H9 (cell line): ENCODE data around the gene BLMH. TPM values are rescaled to one million over a fixed set of nuclear protein-coding genes. Genes with fewer than 3 reads are reported as not detected.

Experiments used
- DNase-seq: peaks from one replicate; pipeline ENCODE4 v3.0.0-alpha.2; 2017
- H2AFZ ChIP-seq: one replicate; pipeline ENCODE4 v1.6.1; 2013; ENCODE audit warnings: mild to moderate bottlenecking, low read length, control low read depth, moderate library complexity
- H2AK5ac ChIP-seq: 2 replicates; pipeline ENCODE4 v1.6.1; 2013; ENCODE audit warnings: low read length, control low read depth, mixed read lengths; ENCODE audit not compliant: insufficient read length
- H2BK120ac ChIP-seq: one replicate; pipeline ENCODE4 v1.6.1; 2013; ENCODE audit warnings: low read depth, mild to moderate bottlenecking, low read length, control low read depth, inconsistent platforms; ENCODE audit not compliant: poor library complexity, severe bottlenecking
- H2BK12ac ChIP-seq: 2 replicates; pipeline ENCODE4 v1.6.1; 2013; ENCODE audit warnings: low read length, control low read depth, mixed read lengths, low read depth; ENCODE audit not compliant: insufficient read length
- H2BK15ac ChIP-seq: 2 replicates; pipeline ENCODE4 v1.6.1; 2013; ENCODE audit warnings: low read depth, low read length, control low read depth
- H2BK20ac ChIP-seq: one replicate; pipeline ENCODE4 v1.6.1; 2013; ENCODE audit warnings: low read depth, mild to moderate bottlenecking, low read length, control low read depth, inconsistent platforms; ENCODE audit not compliant: poor library complexity, severe bottlenecking
- H2BK5ac ChIP-seq: 2 replicates; pipeline ENCODE4 v1.6.1; 2013; ENCODE audit warnings: low read length, control low read depth, mixed read lengths; ENCODE audit not compliant: insufficient read length
- H3K14ac ChIP-seq: 2 replicates; pipeline ENCODE4 v1.6.1; 2013; ENCODE audit warnings: low read length, control low read depth; ENCODE audit not compliant: insufficient read depth
- H3K18ac ChIP-seq: 2 replicates; pipeline ENCODE4 v1.6.1; 2013; ENCODE audit warnings: low read depth, mild to moderate bottlenecking, mixed read lengths, low read length, control low read depth; ENCODE audit not compliant: insufficient read length
- H3K23ac ChIP-seq: 2 replicates; pipeline ENCODE4 v1.6.1; 2013; ENCODE audit warnings: low read length, control low read depth, mixed read lengths, low read depth; ENCODE audit not compliant: insufficient read length
- H3K23me2 ChIP-seq: 2 replicates; pipeline ENCODE4 v1.6.1; 2013; ENCODE audit warnings: low read depth, mild to moderate bottlenecking, mixed read lengths, low read length, control low read depth; ENCODE audit not compliant: insufficient read length, poor library complexity, severe bottlenecking
- H3K27ac ChIP-seq: 2 replicates; pipeline ENCODE4 v1.5.1; 2013; ENCODE audit warnings: low read length, control low read depth, mixed read lengths, low read depth; ENCODE audit not compliant: insufficient read length
- H3K27me3 ChIP-seq: 2 replicates; pipeline ENCODE4 v1.6.1; 2013; ENCODE audit warnings: low read length, control low read depth, inconsistent platforms; ENCODE audit not compliant: insufficient read depth
- H3K4ac ChIP-seq: 2 replicates; pipeline ENCODE4 v1.6.1; 2013; ENCODE audit warnings: low read depth, mild to moderate bottlenecking, control low read depth, inconsistent platforms, low read length, moderate library complexity
- H3K4me1 ChIP-seq: 2 replicates; pipeline ENCODE4 v1.6.1; 2013; ENCODE audit warnings: low read length, control low read depth, inconsistent platforms; ENCODE audit not compliant: insufficient read depth
- H3K4me2 ChIP-seq: 2 replicates; pipeline ENCODE4 v1.6.1; 2013; ENCODE audit warnings: low read length, control low read depth, mixed read lengths; ENCODE audit not compliant: insufficient read length, insufficient read depth
- H3K56ac ChIP-seq: 2 replicates; pipeline ENCODE4 v1.6.1; 2013; ENCODE audit warnings: low read depth, mild to moderate bottlenecking, mixed read lengths, low read length, control low read depth; ENCODE audit not compliant: insufficient read length
- H3K79me1 ChIP-seq: 2 replicates; pipeline ENCODE4 v1.6.1; 2013; ENCODE audit warnings: low read depth, mild to moderate bottlenecking, moderate library complexity, low read length, control low read depth, inconsistent platforms; ENCODE audit not compliant: insufficient read depth, poor library complexity, severe bottlenecking
- H3K79me2 ChIP-seq: 2 replicates; pipeline ENCODE4 v1.6.1; 2013; ENCODE audit warnings: low read length, control low read depth, inconsistent platforms; ENCODE audit not compliant: insufficient read depth
- H3K9ac ChIP-seq: 2 replicates; pipeline ENCODE4 v1.6.1; 2013; ENCODE audit warnings: low read length, control low read depth, mixed read lengths; ENCODE audit not compliant: insufficient read length; ENCODE audit errors: extremely low read depth
- H3K9me3 ChIP-seq: one replicate; pipeline ENCODE4 v1.6.1; 2013; ENCODE audit warnings: low read depth, low read length, inconsistent platforms; ENCODE audit not compliant: control insufficient read depth
- H3T11ph ChIP-seq: one replicate; pipeline ENCODE4 v1.6.1; 2013; ENCODE audit warnings: mild to moderate bottlenecking, low read length, control low read depth, inconsistent platforms
- H4K20me1 ChIP-seq: one replicate; pipeline ENCODE4 v1.6.1; 2013; ENCODE audit not compliant: control insufficient read depth, insufficient read length, insufficient read depth
- H4K5ac ChIP-seq: 2 replicates; pipeline ENCODE4 v1.6.1; 2013; ENCODE audit warnings: low read depth, mild to moderate bottlenecking, mixed read lengths, low read length, control low read depth; ENCODE audit not compliant: insufficient read length
- H4K8ac ChIP-seq: replicated peaks from 2 replicates; pipeline ENCODE4 v1.6.1; 2013; ENCODE audit warnings: low read length, control low read depth, mixed read lengths, low read depth; ENCODE audit not compliant: insufficient read length
- H4K91ac ChIP-seq: 2 replicates; pipeline ENCODE4 v1.6.1; 2013; ENCODE audit warnings: low read depth, mild to moderate bottlenecking, moderate library complexity, mixed read lengths, low read length, control low read depth; ENCODE audit not compliant: insufficient read length
- H3K27ac Mint-ChIP-seq, 3 experiments: 2 replicates in 2 of 3; 3 replicates in 1 of 3; pipeline ENCODE4 v1.8.0; 2020 to 2021; ENCODE audit warnings: mixed read lengths in 3 of 3, mild to moderate bottlenecking in 1 of 3, moderate library complexity in 1 of 3
- H3K27me3 Mint-ChIP-seq: 2 replicates; pipeline ENCODE4 v1.8.0; 2021; ENCODE audit warnings: low read depth, mild to moderate bottlenecking, moderate library complexity, mixed read lengths
- H3K36me3 Mint-ChIP-seq, 3 experiments: 2 replicates in 2 of 3; 3 replicates in 1 of 3; pipeline ENCODE4 v1.8.0; 2020 to 2021; ENCODE audit warnings: low read depth in 3 of 3, mixed read lengths in 3 of 3; ENCODE audit not compliant: insufficient read depth in 1 of 3
- H3K4me1 Mint-ChIP-seq, 2 experiments: 2 replicates each; pipeline ENCODE4 v1.8.0; 2020; ENCODE audit warnings: mixed read lengths in 2 of 2
- H3K4me3 Mint-ChIP-seq, 2 experiments: 2 replicates in 1 of 2; 3 replicates in 1 of 2; pipeline ENCODE4 v1.8.0; 2020 to 2021; ENCODE audit warnings: mild to moderate bottlenecking in 2 of 2, mixed read lengths in 2 of 2, moderate library complexity in 1 of 2
- H3K9me3 Mint-ChIP-seq, 2 experiments: 2 replicates in 1 of 2; 3 replicates in 1 of 2; pipeline ENCODE4 v1.8.0; 2020; ENCODE audit warnings: mild to moderate bottlenecking in 2 of 2, mixed read lengths in 2 of 2, moderate library complexity in 1 of 2
- WGBS: extraction: QIAGEN DNeasy Blood & Tissue Kit; methylation state at CpG from one replicate; pipeline ENCODE4 v1.1.7; 2013; ENCODE audit warnings: missing lambda C conversion rate, low lambda C conversion rate, mixed read lengths; ENCODE audit not compliant: insufficient read length; ENCODE audit errors: extremely low coverage; 5-methylcytosine and 5-hydroxymethylcytosine counted together
- total RNA-seq: library from RNA; stranded (reverse); gene quantifications from 2 replicates; pipeline ENCODE4 v1.2.1, GENCODE V29; 2021
- TF ChIP-seq, protein P1 (sequence below): fragments of 200-600 bp; sonication (generic); conservative IDR thresholded peaks from 3 replicates; pipeline ENCODE4 v1.8.0; 2021; ENCODE audit warnings: antibody characterized with exemption, mild to moderate bottlenecking

The BLMH gene
- total RNA-seq, 1 experiment from 2014 or later: 74.7 TPM

- no peak overlapping the region for H2BK120ac ChIP-seq
- H3K4me1 Mint-ChIP-seq: peaks cover 16 to 26% of the 10 kb centered on the region in 2 experiments
- H3K4ac ChIP-seq: no peak overlapping the region
- no peak overlapping the region for H3K56ac ChIP-seq
- peaks cover under 1% of the 10 kb centered on the region for H3K27me3 Mint-ChIP-seq
- H4K8ac ChIP-seq: no peak overlapping the region
- H3K9me3 ChIP-seq: no peaks in the 10 kb centered on the region
- H3K23me2 ChIP-seq: peaks cover 4% of the 10 kb centered on the region
- H3K79me1 ChIP-seq: no peaks in the 10 kb centered on the region
- H2BK15ac ChIP-seq: no peak overlapping the region
- H3K9ac ChIP-seq: no peak overlapping the region
- H4K5ac ChIP-seq: no peak overlapping the region
- H3K4me2 ChIP-seq: no peak overlapping the region
- no peak overlapping the region for H2BK20ac ChIP-seq
- WGBS: no CpG with 5 or more reads among the region's 5 CpGs
- no peak overlapping the region for H3T11ph ChIP-seq
- no peak overlapping the region for H2BK5ac ChIP-seq
- no peak overlapping the region for H4K91ac ChIP-seq
- H2AK5ac ChIP-seq: no peak overlapping the region
- H3K23ac ChIP-seq: no peak overlapping the region
- no peak overlapping the region for H2BK12ac ChIP-seq
- no peaks in the 10 kb centered on the region for H3K4me1 ChIP-seq
- H2AFZ ChIP-seq: no peak overlapping the region
- no peaks in the 10 kb centered on the region; a peak in 2 of 7 replicates for H3K36me3 Mint-ChIP-seq
- H3K18ac ChIP-seq: no peak overlapping the region
- H4K20me1 ChIP-seq: no peaks in the 10 kb centered on the region
- TF ChIP-seq, protein P1, sequence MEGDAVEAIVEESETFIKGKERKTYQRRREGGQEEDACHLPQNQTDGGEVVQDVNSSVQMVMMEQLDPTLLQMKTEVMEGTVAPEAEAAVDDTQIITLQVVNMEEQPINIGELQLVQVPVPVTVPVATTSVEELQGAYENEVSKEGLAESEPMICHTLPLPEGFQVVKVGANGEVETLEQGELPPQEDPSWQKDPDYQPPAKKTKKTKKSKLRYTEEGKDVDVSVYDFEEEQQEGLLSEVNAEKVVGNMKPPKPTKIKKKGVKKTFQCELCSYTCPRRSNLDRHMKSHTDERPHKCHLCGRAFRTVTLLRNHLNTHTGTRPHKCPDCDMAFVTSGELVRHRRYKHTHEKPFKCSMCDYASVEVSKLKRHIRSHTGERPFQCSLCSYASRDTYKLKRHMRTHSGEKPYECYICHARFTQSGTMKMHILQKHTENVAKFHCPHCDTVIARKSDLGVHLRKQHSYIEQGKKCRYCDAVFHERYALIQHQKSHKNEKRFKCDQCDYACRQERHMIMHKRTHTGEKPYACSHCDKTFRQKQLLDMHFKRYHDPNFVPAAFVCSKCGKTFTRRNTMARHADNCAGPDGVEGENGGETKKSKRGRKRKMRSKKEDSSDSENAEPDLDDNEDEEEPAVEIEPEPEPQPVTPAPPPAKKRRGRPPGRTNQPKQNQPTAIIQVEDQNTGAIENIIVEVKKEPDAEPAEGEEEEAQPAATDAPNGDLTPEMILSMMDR: no peak
- H3K4me3 Mint-ChIP-seq: no peak overlapping the region
- no peak overlapping the region for H3K27ac Mint-ChIP-seq
- H3K79me2 ChIP-seq: no peaks in the 10 kb centered on the region
- H3K27me3 ChIP-seq: no peaks in the 10 kb centered on the region
- no peak for DNase-seq
- H3K9me3 Mint-ChIP-seq: no peaks in the 10 kb centered on the region; a peak in 1 of 5 replicates
- no peak overlapping the region; the same call in 1 of the 2 replicates for H3K14ac ChIP-seq
- H3K27ac ChIP-seq: no peak overlapping the region
These were observed 71.3 kb downstream of the BLMH start for GRCh38 chr17:30220414-30220813.
